H9 (cell line): ENCODE results near the gene DNAJB6. TPM values are rescaled to one million over a fixed set of nuclear protein-coding genes. Genes with fewer than 3 reads are reported as not detected.

Source experiments
- DNase-seq: peaks from one replicate; pipeline ENCODE4 v3.0.0-alpha.2; 2017
- H2AFZ ChIP-seq: one replicate; pipeline ENCODE4 v1.6.1; 2013; ENCODE audit warnings: mild to moderate bottlenecking, low read length, control low read depth, moderate library complexity
- H2AK5ac ChIP-seq: 2 replicates; pipeline ENCODE4 v1.6.1; 2013; ENCODE audit warnings: low read length, control low read depth, mixed read lengths; ENCODE audit not compliant: insufficient read length
- H2BK120ac ChIP-seq: one replicate; pipeline ENCODE4 v1.6.1; 2013; ENCODE audit warnings: low read depth, mild to moderate bottlenecking, low read length, control low read depth, inconsistent platforms; ENCODE audit not compliant: poor library complexity, severe bottlenecking
- H2BK12ac ChIP-seq: 2 replicates; pipeline ENCODE4 v1.6.1; 2013; ENCODE audit warnings: low read length, control low read depth, mixed read lengths, low read depth; ENCODE audit not compliant: insufficient read length
- H2BK15ac ChIP-seq: 2 replicates; pipeline ENCODE4 v1.6.1; 2013; ENCODE audit warnings: low read depth, low read length, control low read depth
- H2BK20ac ChIP-seq: one replicate; pipeline ENCODE4 v1.6.1; 2013; ENCODE audit warnings: low read depth, mild to moderate bottlenecking, low read length, control low read depth, inconsistent platforms; ENCODE audit not compliant: poor library complexity, severe bottlenecking
- H2BK5ac ChIP-seq: 2 replicates; pipeline ENCODE4 v1.6.1; 2013; ENCODE audit warnings: low read length, control low read depth, mixed read lengths; ENCODE audit not compliant: insufficient read length
- H3K14ac ChIP-seq: 2 replicates; pipeline ENCODE4 v1.6.1; 2013; ENCODE audit warnings: low read length, control low read depth; ENCODE audit not compliant: insufficient read depth
- H3K18ac ChIP-seq: 2 replicates; pipeline ENCODE4 v1.6.1; 2013; ENCODE audit warnings: low read depth, mild to moderate bottlenecking, mixed read lengths, low read length, control low read depth; ENCODE audit not compliant: insufficient read length
- H3K23ac ChIP-seq: 2 replicates; pipeline ENCODE4 v1.6.1; 2013; ENCODE audit warnings: low read length, control low read depth, mixed read lengths, low read depth; ENCODE audit not compliant: insufficient read length
- H3K23me2 ChIP-seq: 2 replicates; pipeline ENCODE4 v1.6.1; 2013; ENCODE audit warnings: low read depth, mild to moderate bottlenecking, mixed read lengths, low read length, control low read depth; ENCODE audit not compliant: insufficient read length, poor library complexity, severe bottlenecking
- H3K27ac ChIP-seq: 2 replicates; pipeline ENCODE4 v1.5.1; 2013; ENCODE audit warnings: low read length, control low read depth, mixed read lengths, low read depth; ENCODE audit not compliant: insufficient read length
- H3K27me3 ChIP-seq: 2 replicates; pipeline ENCODE4 v1.6.1; 2013; ENCODE audit warnings: low read length, control low read depth, inconsistent platforms; ENCODE audit not compliant: insufficient read depth
- H3K4ac ChIP-seq: 2 replicates; pipeline ENCODE4 v1.6.1; 2013; ENCODE audit warnings: low read depth, mild to moderate bottlenecking, control low read depth, inconsistent platforms, low read length, moderate library complexity
- H3K4me1 ChIP-seq: 2 replicates; pipeline ENCODE4 v1.6.1; 2013; ENCODE audit warnings: low read length, control low read depth, inconsistent platforms; ENCODE audit not compliant: insufficient read depth
- H3K4me2 ChIP-seq: 2 replicates; pipeline ENCODE4 v1.6.1; 2013; ENCODE audit warnings: low read length, control low read depth, mixed read lengths; ENCODE audit not compliant: insufficient read length, insufficient read depth
- H3K56ac ChIP-seq: 2 replicates; pipeline ENCODE4 v1.6.1; 2013; ENCODE audit warnings: low read depth, mild to moderate bottlenecking, mixed read lengths, low read length, control low read depth; ENCODE audit not compliant: insufficient read length
- H3K79me1 ChIP-seq: 2 replicates; pipeline ENCODE4 v1.6.1; 2013; ENCODE audit warnings: low read depth, mild to moderate bottlenecking, moderate library complexity, low read length, control low read depth, inconsistent platforms; ENCODE audit not compliant: insufficient read depth, poor library complexity, severe bottlenecking
- H3K79me2 ChIP-seq: 2 replicates; pipeline ENCODE4 v1.6.1; 2013; ENCODE audit warnings: low read length, control low read depth, inconsistent platforms; ENCODE audit not compliant: insufficient read depth
- H3K9ac ChIP-seq: 2 replicates; pipeline ENCODE4 v1.6.1; 2013; ENCODE audit warnings: low read length, control low read depth, mixed read lengths; ENCODE audit not compliant: insufficient read length; ENCODE audit errors: extremely low read depth
- H3K9me3 ChIP-seq: one replicate; pipeline ENCODE4 v1.6.1; 2013; ENCODE audit warnings: low read depth, low read length, inconsistent platforms; ENCODE audit not compliant: control insufficient read depth
- H3T11ph ChIP-seq: one replicate; pipeline ENCODE4 v1.6.1; 2013; ENCODE audit warnings: mild to moderate bottlenecking, low read length, control low read depth, inconsistent platforms
- H4K20me1 ChIP-seq: one replicate; pipeline ENCODE4 v1.6.1; 2013; ENCODE audit not compliant: control insufficient read depth, insufficient read length, insufficient read depth
- H4K5ac ChIP-seq: 2 replicates; pipeline ENCODE4 v1.6.1; 2013; ENCODE audit warnings: low read depth, mild to moderate bottlenecking, mixed read lengths, low read length, control low read depth; ENCODE audit not compliant: insufficient read length
- H4K8ac ChIP-seq: replicated peaks from 2 replicates; pipeline ENCODE4 v1.6.1; 2013; ENCODE audit warnings: low read length, control low read depth, mixed read lengths, low read depth; ENCODE audit not compliant: insufficient read length
- H4K91ac ChIP-seq: 2 replicates; pipeline ENCODE4 v1.6.1; 2013; ENCODE audit warnings: low read depth, mild to moderate bottlenecking, moderate library complexity, mixed read lengths, low read length, control low read depth; ENCODE audit not compliant: insufficient read length
- H3K27ac Mint-ChIP-seq, 3 experiments: 2 replicates in 2 of 3; 3 replicates in 1 of 3; pipeline ENCODE4 v1.8.0; 2020 to 2021; ENCODE audit warnings: mixed read lengths in 3 of 3, mild to moderate bottlenecking in 1 of 3, moderate library complexity in 1 of 3
- H3K27me3 Mint-ChIP-seq: 2 replicates; pipeline ENCODE4 v1.8.0; 2021; ENCODE audit warnings: low read depth, mild to moderate bottlenecking, moderate library complexity, mixed read lengths
- H3K36me3 Mint-ChIP-seq, 3 experiments: 2 replicates in 2 of 3; 3 replicates in 1 of 3; pipeline ENCODE4 v1.8.0; 2020 to 2021; ENCODE audit warnings: low read depth in 3 of 3, mixed read lengths in 3 of 3; ENCODE audit not compliant: insufficient read depth in 1 of 3
- H3K4me1 Mint-ChIP-seq, 2 experiments: 2 replicates each; pipeline ENCODE4 v1.8.0; 2020; ENCODE audit warnings: mixed read lengths in 2 of 2
- H3K4me3 Mint-ChIP-seq, 2 experiments: 2 replicates in 1 of 2; 3 replicates in 1 of 2; pipeline ENCODE4 v1.8.0; 2020 to 2021; ENCODE audit warnings: mild to moderate bottlenecking in 2 of 2, mixed read lengths in 2 of 2, moderate library complexity in 1 of 2
- H3K9me3 Mint-ChIP-seq, 2 experiments: 2 replicates in 1 of 2; 3 replicates in 1 of 2; pipeline ENCODE4 v1.8.0; 2020; ENCODE audit warnings: mild to moderate bottlenecking in 2 of 2, mixed read lengths in 2 of 2, moderate library complexity in 1 of 2
- WGBS: extraction: QIAGEN DNeasy Blood & Tissue Kit; methylation state at CpG from one replicate; pipeline ENCODE4 v1.1.7; 2013; ENCODE audit warnings: missing lambda C conversion rate, low lambda C conversion rate, mixed read lengths; ENCODE audit not compliant: insufficient read length; ENCODE audit errors: extremely low coverage; 5-methylcytosine and 5-hydroxymethylcytosine counted together
- total RNA-seq: library from RNA; stranded (reverse); gene quantifications from 2 replicates; pipeline ENCODE4 v1.2.1, GENCODE V29; 2021
- TF ChIP-seq, protein P1 (sequence below): fragments of 200-600 bp; sonication (generic); conservative IDR thresholded peaks from 3 replicates; pipeline ENCODE4 v1.8.0; 2021; ENCODE audit warnings: antibody characterized with exemption, mild to moderate bottlenecking

Gene DNAJB6
- total RNA-seq, 1 experiment from 2014 or later: 215 TPM

- Histone ChIP-seq H3T11ph (no peak overlapping the region), H3K27ac (no peak overlapping the region), H3K9ac (no peak overlapping the region), H3K23me2 (no peaks in the 10 kb centered on the region), H2BK120ac (no peak overlapping the region), H4K20me1 (no peaks in the 10 kb centered on the region), H2AK5ac (no peak overlapping the region), H3K4me2 (no peak overlapping the region), H3K4me1 (no peaks in the 10 kb centered on the region; the same call in 1 of the 2 replicates), H3K56ac (no peak overlapping the region), H2BK5ac (no peak overlapping the region), H3K9me3 (no peaks in the 10 kb centered on the region), H3K18ac (no peak overlapping the region), H2BK12ac (no peak overlapping the region), H3K79me1 (peaks cover 4% of the 10 kb centered on the region), H4K8ac (no peak overlapping the region), H3K14ac (no peak overlapping the region), H3K79me2 (peaks cover 20% of the 10 kb centered on the region; the same call in 1 of the 2 replicates), H3K4ac (no peak overlapping the region), H2BK15ac (no peak overlapping the region), H3K23ac (no peak overlapping the region), H4K91ac (no peak overlapping the region), H2BK20ac (no peak overlapping the region), H2AFZ (no peak overlapping the region), H3K27me3 (no peaks in the 10 kb centered on the region), H4K5ac (no peak overlapping the region)
- peaks cover 12 to 17% of the 10 kb centered on the region in 2 experiments for H3K4me1 Mint-ChIP-seq
- H3K4me3 Mint-ChIP-seq: no peak overlapping the region
- TF ChIP-seq, protein P1, sequence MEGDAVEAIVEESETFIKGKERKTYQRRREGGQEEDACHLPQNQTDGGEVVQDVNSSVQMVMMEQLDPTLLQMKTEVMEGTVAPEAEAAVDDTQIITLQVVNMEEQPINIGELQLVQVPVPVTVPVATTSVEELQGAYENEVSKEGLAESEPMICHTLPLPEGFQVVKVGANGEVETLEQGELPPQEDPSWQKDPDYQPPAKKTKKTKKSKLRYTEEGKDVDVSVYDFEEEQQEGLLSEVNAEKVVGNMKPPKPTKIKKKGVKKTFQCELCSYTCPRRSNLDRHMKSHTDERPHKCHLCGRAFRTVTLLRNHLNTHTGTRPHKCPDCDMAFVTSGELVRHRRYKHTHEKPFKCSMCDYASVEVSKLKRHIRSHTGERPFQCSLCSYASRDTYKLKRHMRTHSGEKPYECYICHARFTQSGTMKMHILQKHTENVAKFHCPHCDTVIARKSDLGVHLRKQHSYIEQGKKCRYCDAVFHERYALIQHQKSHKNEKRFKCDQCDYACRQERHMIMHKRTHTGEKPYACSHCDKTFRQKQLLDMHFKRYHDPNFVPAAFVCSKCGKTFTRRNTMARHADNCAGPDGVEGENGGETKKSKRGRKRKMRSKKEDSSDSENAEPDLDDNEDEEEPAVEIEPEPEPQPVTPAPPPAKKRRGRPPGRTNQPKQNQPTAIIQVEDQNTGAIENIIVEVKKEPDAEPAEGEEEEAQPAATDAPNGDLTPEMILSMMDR: no peak
- H3K27me3 Mint-ChIP-seq: no peaks in the 10 kb centered on the region
- no peak for DNase-seq
- peak overlapping the region in 2 of 3 experiments; percentile 35 to 77; a peak in 3 of 7 replicates for H3K27ac Mint-ChIP-seq
- peaks cover 36 to 66% (median 54%) of the 10 kb centered on the region in 3 experiments for H3K36me3 Mint-ChIP-seq
- no peaks in the 10 kb centered on the region for H3K9me3 Mint-ChIP-seq
- no CpG with 5 or more reads among the region's 19 CpGs for WGBS
These were observed 53.3 kb downstream of the DNAJB6 start for GRCh38 chr7:157389951-157390730.
